PFSK-1 (cell line): ENCODE data around the gene DNAH6.

Source experiments
- POLR2AphosphoS5 ChIP-seq: IDR thresholded peaks from 2 replicates; pipeline ENCODE4 v1.6.1; 2012; ENCODE audit warnings: low read depth, mild to moderate bottlenecking, control low read depth, low read length, moderate library complexity
- TAF1 ChIP-seq: IDR thresholded peaks from 2 replicates; pipeline ENCODE4 v1.6.1; 2012; ENCODE audit warnings: low read length, control low read depth, borderline replicate concordance; ENCODE audit not compliant: insufficient read depth
- TF ChIP-seq, protein P1 (sequence below), 2 experiments: IDR thresholded peaks; 2 replicates each; pipeline versions ENCODE4 v1.6.1 to v1.8.0; 2011 to 2012; ENCODE audit warnings: low read depth in 2 of 2, low read length in 2 of 2, control low read depth in 1 of 2, inconsistent platforms in 1 of 2, mild to moderate bottlenecking in 1 of 2, moderate library complexity in 1 of 2; ENCODE audit not compliant: insufficient read depth in 1 of 2

GRCh38 chr2:84643991-84644390 lies 127.7 kb downstream of the DNAH6 start:
- no peak for TF ChIP-seq TAF1
- no peak for TF ChIP-seq POLR2AphosphoS5
- TF ChIP-seq, protein P1, sequence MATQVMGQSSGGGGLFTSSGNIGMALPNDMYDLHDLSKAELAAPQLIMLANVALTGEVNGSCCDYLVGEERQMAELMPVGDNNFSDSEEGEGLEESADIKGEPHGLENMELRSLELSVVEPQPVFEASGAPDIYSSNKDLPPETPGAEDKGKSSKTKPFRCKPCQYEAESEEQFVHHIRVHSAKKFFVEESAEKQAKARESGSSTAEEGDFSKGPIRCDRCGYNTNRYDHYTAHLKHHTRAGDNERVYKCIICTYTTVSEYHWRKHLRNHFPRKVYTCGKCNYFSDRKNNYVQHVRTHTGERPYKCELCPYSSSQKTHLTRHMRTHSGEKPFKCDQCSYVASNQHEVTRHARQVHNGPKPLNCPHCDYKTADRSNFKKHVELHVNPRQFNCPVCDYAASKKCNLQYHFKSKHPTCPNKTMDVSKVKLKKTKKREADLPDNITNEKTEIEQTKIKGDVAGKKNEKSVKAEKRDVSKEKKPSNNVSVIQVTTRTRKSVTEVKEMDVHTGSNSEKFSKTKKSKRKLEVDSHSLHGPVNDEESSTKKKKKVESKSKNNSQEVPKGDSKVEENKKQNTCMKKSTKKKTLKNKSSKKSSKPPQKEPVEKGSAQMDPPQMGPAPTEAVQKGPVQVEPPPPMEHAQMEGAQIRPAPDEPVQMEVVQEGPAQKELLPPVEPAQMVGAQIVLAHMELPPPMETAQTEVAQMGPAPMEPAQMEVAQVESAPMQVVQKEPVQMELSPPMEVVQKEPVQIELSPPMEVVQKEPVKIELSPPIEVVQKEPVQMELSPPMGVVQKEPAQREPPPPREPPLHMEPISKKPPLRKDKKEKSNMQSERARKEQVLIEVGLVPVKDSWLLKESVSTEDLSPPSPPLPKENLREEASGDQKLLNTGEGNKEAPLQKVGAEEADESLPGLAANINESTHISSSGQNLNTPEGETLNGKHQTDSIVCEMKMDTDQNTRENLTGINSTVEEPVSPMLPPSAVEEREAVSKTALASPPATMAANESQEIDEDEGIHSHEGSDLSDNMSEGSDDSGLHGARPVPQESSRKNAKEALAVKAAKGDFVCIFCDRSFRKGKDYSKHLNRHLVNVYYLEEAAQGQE (IDR thresholded peaks at IDR 0.05; ENCODE audit: insufficient read depth in 1 of 2, low read depth in 2 of 2, low read length in 2 of 2), result no peak
